Thymus (tissue), 11 donors: ENCODE data around the gene UTP11. TPM values are rescaled to one million over a fixed set of nuclear protein-coding genes. Genes with fewer than 3 reads are reported as not detected.

Experiments used
- DNase-seq, 9 donors: peaks; one replicate each; pipeline ENCODE4 v3.0.0-alpha.2; 2013; ENCODE audit warnings: low spot score in 9 of 9, low read depth in 6 of 9, missing footprints in 1 of 9
- H3K27ac ChIP-seq, 2 donors: one replicate each; pipeline ENCODE4 v1.5.1; 2013; ENCODE audit warnings: control low read depth in 1 of 2, low read depth in 1 of 2, low read length in 1 of 2, mild to moderate bottlenecking in 1 of 2, moderate library complexity in 1 of 2
- H3K27me3 ChIP-seq, 2 donors: one replicate each; pipeline ENCODE4 v1.5.1; 2013; ENCODE audit warnings: low read length in 1 of 2; ENCODE audit not compliant: control insufficient read depth in 2 of 2, insufficient read depth in 1 of 2
- H3K36me3 ChIP-seq, 2 donors: one replicate each; pipeline ENCODE4 v1.5.1; 2013; ENCODE audit warnings: low read length in 1 of 2, mild to moderate bottlenecking in 1 of 2, moderate library complexity in 1 of 2; ENCODE audit not compliant: control insufficient read depth in 2 of 2, insufficient read depth in 2 of 2
- H3K4me1 ChIP-seq, 2 donors: one replicate each; pipeline ENCODE4 v1.5.1; 2013; ENCODE audit warnings: low read length in 2 of 2; ENCODE audit not compliant: control insufficient read depth in 2 of 2, insufficient read depth in 2 of 2
- H3K4me3 ChIP-seq, 2 donors: one replicate each; pipeline ENCODE4 v1.5.1; 2013; ENCODE audit warnings: low read length in 2 of 2, control low read depth in 1 of 2, mild to moderate bottlenecking in 1 of 2
- H3K9me3 ChIP-seq, 2 donors: one replicate each; pipeline ENCODE4 v1.5.1; 2013; ENCODE audit warnings: low read length in 1 of 2, mild to moderate bottlenecking in 1 of 2; ENCODE audit not compliant: control insufficient read depth in 2 of 2, insufficient read depth in 1 of 2
- WGBS: extraction: QIAGEN DNeasy Blood & Tissue Kit; methylation state at CpG from one replicate; pipeline ENCODE4 v1.1.7; 2013; 5-methylcytosine and 5-hydroxymethylcytosine counted together
- polyA plus RNA-seq: library from polyadenylated mRNA; stranded (reverse); fragments of 200-250 nt; gene quantifications from one replicate; pipeline ENCODE4 v1.2.3, GENCODE V29; 2013
- total RNA-seq: library from RNA; stranded (reverse); fragments of 120-200 nt; gene quantifications from one replicate; pipeline ENCODE4 v1.2.4, GENCODE V29; 2013
- donor health status: healthy.

UTP11 gene
- total and polyA plus RNA-seq, 2 donors = 30.3 to 36.6 TPM

GRCh38 chr1:37999430-38000232 is 12.9 kb upstream of the UTP11 start:
- H3K9me3 ChIP-seq = no peaks in the 10 kb centered on the region
- no peak for DNase-seq
- H3K27me3 ChIP-seq = peaks cover 0 to 10% of the 10 kb centered on the region in 2 donors
- WGBS = 40% methylated on average over 9 of the region's 9 CpGs
- H3K4me3 ChIP-seq = no peak overlapping the region
- H3K36me3 ChIP-seq = peaks cover 0 to 2% of the 10 kb centered on the region in 2 donors
- peak overlapping the region; percentile 72 to 78 for H3K27ac ChIP-seq
- H3K4me1 ChIP-seq = peaks cover 14 to 59% of the 10 kb centered on the region in 2 donors

- peak overlapping the region; percentile 72 to 78 for H3K27ac ChIP-seq
- DNase-seq = no peak
- peaks cover 0 to 12% of the 10 kb centered on the region in 2 donors for H3K27me3 ChIP-seq
- WGBS = 90% methylated on average over 2 of the region's 2 CpGs
- no peaks in the 10 kb centered on the region for H3K9me3 ChIP-seq
- H3K4me3 ChIP-seq = no peak overlapping the region
- peaks cover 0 to 2% of the 10 kb centered on the region in 2 donors for H3K36me3 ChIP-seq
- peaks cover 14 to 55% of the 10 kb centered on the region in 2 donors for H3K4me1 ChIP-seq
Observed at GRCh38 chr1:38000233-38000528, 12.4 kb upstream of the UTP11 start.

DNA sequence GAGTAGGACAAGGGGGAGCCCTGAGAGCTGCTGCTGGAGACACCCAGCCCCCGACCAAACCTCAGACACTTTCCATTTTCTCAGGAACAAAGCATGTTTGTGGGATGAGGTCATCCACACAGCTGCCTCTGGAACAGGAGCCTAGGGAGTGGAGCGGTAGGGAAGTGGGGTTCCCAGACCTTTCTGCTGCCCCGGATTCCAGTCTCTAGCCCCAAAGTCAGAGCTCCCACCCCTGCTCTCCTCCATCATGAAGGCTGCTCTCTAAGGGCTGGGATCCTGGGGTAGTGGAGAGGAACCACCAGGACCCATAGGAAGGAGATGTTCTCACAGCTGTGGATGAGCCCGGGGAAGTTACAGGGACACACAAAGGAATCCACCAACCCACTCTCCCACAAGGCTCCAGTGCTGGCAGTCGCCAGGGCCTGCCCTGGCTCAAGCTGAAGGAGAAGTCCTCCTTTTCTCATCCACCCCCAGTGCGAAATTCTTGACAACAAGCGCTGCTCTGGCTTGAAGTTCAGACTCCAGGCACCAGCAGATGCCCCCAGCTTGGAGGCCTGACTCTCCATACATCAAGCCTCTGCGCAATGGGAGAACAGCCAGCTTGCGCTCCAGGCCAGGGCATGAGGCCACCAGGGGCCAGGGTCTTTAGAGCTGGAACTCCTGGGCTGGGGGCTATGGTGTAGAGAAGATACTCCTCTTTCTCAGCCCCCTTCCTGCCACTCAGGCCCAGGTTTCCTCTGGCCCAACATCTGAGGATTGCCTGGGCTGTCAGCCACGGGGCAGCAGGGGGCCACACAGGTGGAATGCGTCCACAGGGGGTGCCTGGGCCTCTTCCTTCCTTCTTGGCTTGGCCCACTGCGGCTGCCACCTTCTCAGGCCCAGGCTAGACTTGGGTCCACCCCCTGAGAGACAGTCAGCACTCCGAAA is 11.7 kb upstream of the UTP11 start:
- no peaks in the 10 kb centered on the region for H3K9me3 ChIP-seq
- peaks cover 0 to 11% of the 10 kb centered on the region in 2 donors for H3K27me3 ChIP-seq
- peak overlapping the region; percentile 39 to 72 for H3K27ac ChIP-seq
- H3K36me3 ChIP-seq = peaks cover 0 to 2% of the 10 kb centered on the region in 2 donors
- 64% methylated on average over 13 of the region's 13 CpGs for WGBS
- H3K4me1 ChIP-seq = peaks cover 14 to 53% of the 10 kb centered on the region in 2 donors
- DNase-seq = no peak
- no peak overlapping the region for H3K4me3 ChIP-seq

DNA sequence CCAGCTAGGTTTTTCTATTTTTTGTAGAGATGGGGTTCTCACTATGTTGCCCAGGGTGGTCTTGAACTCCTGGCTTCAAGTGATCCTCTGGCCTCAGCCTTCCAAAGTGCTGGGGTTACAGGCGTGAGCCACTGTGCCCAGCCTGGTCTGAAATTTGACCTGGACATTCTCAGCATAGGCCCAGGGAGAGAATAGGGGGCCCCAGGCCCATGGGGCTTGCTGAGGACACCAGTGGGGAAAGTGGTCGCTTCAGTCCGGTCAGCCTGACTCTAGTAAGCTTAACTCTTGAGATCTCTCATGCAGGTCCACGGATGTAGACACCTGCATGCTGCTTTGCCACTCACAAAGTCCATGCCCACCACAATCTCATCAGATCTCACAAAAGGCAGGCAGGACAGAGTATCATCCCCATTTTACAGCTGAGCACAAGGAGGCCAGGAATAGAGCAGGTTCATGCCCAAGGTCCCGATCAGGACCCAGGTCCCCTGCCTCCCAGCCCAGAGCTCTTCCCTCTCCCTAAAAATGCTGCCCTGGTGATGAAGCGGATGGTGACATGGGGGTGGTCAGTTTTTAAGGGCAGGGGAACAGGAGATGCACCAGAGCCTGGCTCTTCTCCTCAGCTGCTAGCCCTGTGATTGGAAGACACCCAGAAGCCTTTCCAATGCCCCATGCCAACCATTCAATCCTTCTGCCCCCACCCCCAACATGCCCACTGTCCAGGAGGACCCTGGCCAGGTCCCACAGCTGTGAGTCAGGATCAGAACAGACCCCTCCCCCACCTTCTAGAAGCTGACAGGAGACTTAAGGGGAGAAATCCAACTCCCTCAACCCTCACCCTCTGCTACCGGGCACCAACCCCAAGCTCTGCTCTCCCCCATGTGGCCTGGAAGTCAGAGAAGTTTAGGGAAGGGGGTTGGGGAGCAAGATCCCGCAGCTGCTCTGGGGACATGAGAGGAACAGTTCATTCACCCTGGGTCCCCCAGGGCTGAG is 9.0 kb upstream of the UTP11 start:
- no peak overlapping the region for H3K27ac ChIP-seq
- 78% methylated on average over 8 of the region's 8 CpGs for WGBS
- no peak for DNase-seq

DNA sequence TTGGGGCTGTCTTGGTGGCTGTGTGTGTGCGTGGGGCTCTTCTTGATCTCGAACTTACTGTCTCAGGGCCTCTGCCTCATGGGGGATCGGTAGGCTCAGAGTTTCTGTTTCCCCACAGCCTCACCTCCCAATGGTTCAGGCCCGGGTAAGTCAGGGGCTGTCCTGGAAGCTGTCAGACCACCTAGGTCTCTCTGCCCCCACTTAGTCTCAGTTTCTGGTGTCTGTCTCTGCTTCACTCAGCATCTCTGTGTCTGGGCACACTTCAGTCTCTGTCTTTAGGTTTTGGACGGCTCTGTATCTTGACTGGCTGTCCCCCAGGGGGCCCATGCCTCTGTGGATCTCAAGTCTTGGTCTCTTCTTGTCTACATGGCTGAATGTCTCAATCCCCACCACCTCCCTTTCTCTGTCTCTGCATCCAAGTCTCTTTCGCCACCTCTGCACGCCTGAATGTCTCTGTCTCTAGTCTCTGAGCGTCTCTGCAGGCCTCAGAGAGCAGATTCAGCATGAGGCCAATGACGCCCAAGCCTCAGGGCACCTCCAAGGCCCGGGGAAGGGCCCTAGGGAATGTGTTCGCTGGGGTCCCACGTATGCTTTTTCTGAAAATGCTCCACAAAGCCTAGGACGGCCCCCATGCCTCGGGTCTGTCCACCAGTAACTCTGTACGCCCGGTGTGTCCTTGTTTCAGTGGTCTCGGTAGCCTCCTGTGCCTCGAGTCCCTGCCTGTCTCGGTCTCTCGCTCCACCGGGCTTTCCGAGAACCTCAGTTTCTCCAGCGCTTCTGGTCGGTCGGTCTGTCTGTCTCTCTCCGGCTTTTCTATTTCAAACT is 8.0 kb upstream of the UTP11 start:
- peak overlapping the region; percentile 53 to 78 for H3K4me3 ChIP-seq
- peaks cover 10 to 48% of the 10 kb centered on the region in 2 donors for H3K4me1 ChIP-seq
- H3K27ac ChIP-seq = peak overlapping the region; percentile 3 to 20
- WGBS = 7% methylated on average over 26 of the region's 26 CpGs
- H3K36me3 ChIP-seq = no peaks in the 10 kb centered on the region
- DNase-seq = no peak
- H3K9me3 ChIP-seq = no peaks in the 10 kb centered on the region
- peaks cover 0 to 6% of the 10 kb centered on the region in 2 donors for H3K27me3 ChIP-seq

More for the DNA sequence above, 9.0 kb upstream of the UTP11 start:
- Histone ChIP-seq H3K27me3 (peaks cover 0 to 6% of the 10 kb centered on the region in 2 donors), H3K36me3 (no peaks in the 10 kb centered on the region), H3K9me3 (no peaks in the 10 kb centered on the region), H3K4me3 (peak overlapping the region in 1 of 2 donors; percentile 16), H3K4me1 (peaks cover 14 to 49% of the 10 kb centered on the region in 2 donors)

- peak within 1 kb of the TSS; percentile 3 to 20 for H3K27ac ChIP-seq
- peak in 1 of 9 donors; percentile 59 for DNase-seq
Observed at GRCh38 chr1:38005195-38006007, 7.1 kb upstream of the UTP11 start, which contains the start of gene FHL3. Gene FHL3, minus strand, starts transcription at chr1:38005514. Its CDS starts 6,102 bp downstream, at chr1:37999412.

GRCh38 chr1:38006008-38006828 is 6.3 kb upstream of the UTP11 start:
- Histone ChIP-seq H3K4me1 (peaks cover 7 to 38% of the 10 kb centered on the region in 2 donors), H3K27me3 (peaks cover 0 to 6% of the 10 kb centered on the region in 2 donors), H3K9me3 (no peaks in the 10 kb centered on the region), H3K27ac (no peak overlapping the region), H3K4me3 (no peak overlapping the region), H3K36me3 (no peaks in the 10 kb centered on the region)
- WGBS = 77% methylated on average over 12 of the region's 12 CpGs
- DNase-seq = no peak

More at GRCh38 chr1:38005195-38006007, 7.1 kb upstream of the UTP11 start, which contains the start of gene FHL3:
- Histone ChIP-seq H3K9me3 (no peaks in the 10 kb centered on the region), H3K4me1 (peaks cover 9 to 46% of the 10 kb centered on the region in 2 donors), H3K36me3 (no peaks in the 10 kb centered on the region), H3K27me3 (peaks cover 0 to 6% of the 10 kb centered on the region in 2 donors), H3K4me3 (peak within 1 kb of the TSS; percentile 53 to 78)
- 4% methylated on average over 83 of the region's 83 CpGs for WGBS
